Hepatocyte (in vitro differentiated cells): ENCODE measurements around the gene NMNAT2. TPM values are rescaled to one million over a fixed set of nuclear protein-coding genes. Genes with fewer than 3 reads are reported as not detected.

ENCODE experiments used
- DNase-seq: peaks from one replicate; pipeline ENCODE4 v3.0.0-alpha.2; 2016; ENCODE audit warnings: low spot score
- H2AFZ ChIP-seq: fragments of 200-600 bp; sonication (generic); 2 replicates; pipeline ENCODE4 v1.6.0; 2016; ENCODE audit warnings: antibody characterized with exemption, mild to moderate bottlenecking
- H3K27ac ChIP-seq: fragments of 200-600 bp; sonication (generic); 2 replicates; pipeline ENCODE4 v1.5.1; 2016; ENCODE audit warnings: mild to moderate bottlenecking
- H3K27me3 ChIP-seq: fragments of 200-600 bp; sonication (generic); 2 replicates; pipeline ENCODE4 v1.6.1; 2016
- H3K36me3 ChIP-seq: fragments of 200-600 bp; sonication (generic); replicated peaks from 2 replicates; pipeline ENCODE4 v1.5.1; 2016; ENCODE audit warnings: low read depth; ENCODE audit not compliant: insufficient read depth
- H3K4me1 ChIP-seq: fragments of 200-600 bp; sonication (generic); 2 replicates; pipeline ENCODE4 v1.5.1; 2016; ENCODE audit warnings: mild to moderate bottlenecking, moderate library complexity; ENCODE audit not compliant: insufficient read depth
- H3K4me2 ChIP-seq: fragments of 200-600 bp; sonication (generic); 2 replicates; pipeline ENCODE4 v1.6.0; 2016
- H3K4me3 ChIP-seq: fragments of 200-600 bp; sonication (generic); 2 replicates; pipeline ENCODE4 v1.5.1; 2016; ENCODE audit warnings: mild to moderate bottlenecking
- H3K79me2 ChIP-seq: fragments of 200-600 bp; sonication (generic); 2 replicates; pipeline ENCODE4 v1.6.0; 2017; ENCODE audit warnings: mild to moderate bottlenecking
- H3K9me2 ChIP-seq: fragments of 200-600 bp; sonication (generic); replicated peaks from 2 replicates; pipeline ENCODE4 v1.6.0; 2017; ENCODE audit warnings: mild to moderate bottlenecking; ENCODE audit not compliant: insufficient read depth
- H3K9me3 ChIP-seq: fragments of 200-600 bp; sonication (generic); 2 replicates; pipeline ENCODE4 v1.5.1; 2016; ENCODE audit warnings: low read depth, mild to moderate bottlenecking
- H4K20me1 ChIP-seq: fragments of 200-600 bp; sonication (generic); 2 replicates; pipeline ENCODE4 v1.6.0; 2016; ENCODE audit warnings: mild to moderate bottlenecking; ENCODE audit not compliant: insufficient read depth, poor library complexity, severe bottlenecking
- CTCF ChIP-seq: fragments of 200-600 bp; sonication (generic); IDR thresholded peaks from 2 replicates; pipeline ENCODE4 v1.5.1; 2016; ENCODE audit warnings: antibody characterized with exemption, mild to moderate bottlenecking; ENCODE audit not compliant: poor library complexity
- EZH2 ChIP-seq: fragments of 200-600 bp; sonication (generic); IDR thresholded peaks from 2 replicates; pipeline ENCODE4 v1.6.1; 2016; ENCODE audit warnings: antibody characterized with exemption, mild to moderate bottlenecking, borderline replicate concordance
- EZH2phosphoT487 ChIP-seq: fragments of 200-600 bp; sonication (generic); IDR thresholded peaks from one replicate; pipeline ENCODE4 v1.6.1; 2018; ENCODE audit warnings: antibody characterized with exemption, mild to moderate bottlenecking, low read depth, moderate library complexity; ENCODE audit not compliant: unreplicated experiment, severe bottlenecking
- WGBS: methylation state at CpG from one replicate; pipeline ENCODE4 v1.1.6; 2016; ENCODE audit warnings: low lambda C conversion rate; ENCODE audit errors: missing lambda C conversion rate; 5-methylcytosine and 5-hydroxymethylcytosine counted together
- polyA plus RNA-seq: library from polyadenylated mRNA; unstranded; fragments of >200 nt; fragmentation: Nextera tagmentation; extraction: Ambion mirVana; gene quantifications from 2 replicates; pipeline ENCODE4 v1.2.1, GENCODE V29; 2016
- total RNA-seq: library from RNA; depleted of rRNA; stranded (reverse); fragments of >200 nt; gene quantifications from 2 replicates; pipeline ENCODE4 v1.2.3, GENCODE V29; 2014

The NMNAT2 gene
- total and polyA plus RNA-seq, 2 experiments from 2014 or later = 0.66 to 1.00 TPM

- TF ChIP-seq EZH2phosphoT487 (no peak), EZH2 (no peak), CTCF (no peak)
- H3K9me3 ChIP-seq = no peaks in the 10 kb centered on the region
- H3K4me2 ChIP-seq = no peak overlapping the region
- no peak overlapping the region for H2AFZ ChIP-seq
- no peaks in the 10 kb centered on the region for H4K20me1 ChIP-seq
- no peak overlapping the region for H3K27ac ChIP-seq
- no peaks in the 10 kb centered on the region for H3K4me1 ChIP-seq
- 91% methylated on average over 2 of the region's 2 CpGs for WGBS
- no peaks in the 10 kb centered on the region for H3K27me3 ChIP-seq
- no peaks in the 10 kb centered on the region for H3K9me2 ChIP-seq
- no peak for DNase-seq
- no peak overlapping the region for H3K4me3 ChIP-seq
- no peaks in the 10 kb centered on the region for H3K36me3 ChIP-seq
- no peaks in the 10 kb centered on the region for H3K79me2 ChIP-seq
Observed at GRCh38 chr1:183394435-183394834, 23.7 kb downstream of the NMNAT2 start.

GRCh38 chr1:183391863-183392262 lies 26.3 kb downstream of the NMNAT2 start:
- no peaks in the 10 kb centered on the region for H3K79me2 ChIP-seq
- no peaks in the 10 kb centered on the region for H3K9me3 ChIP-seq
- 93% methylated on average over 1 of the region's 1 CpG for WGBS
- H3K4me3 ChIP-seq = no peak overlapping the region
- H3K9me2 ChIP-seq = no peaks in the 10 kb centered on the region
- H3K36me3 ChIP-seq = no peaks in the 10 kb centered on the region
- H2AFZ ChIP-seq = no peak overlapping the region
- DNase-seq = no peak
- no peaks in the 10 kb centered on the region for H4K20me1 ChIP-seq
- TF ChIP-seq CTCF = no peak
- H3K27me3 ChIP-seq = no peaks in the 10 kb centered on the region
- no peak overlapping the region for H3K4me2 ChIP-seq
- no peaks in the 10 kb centered on the region for H3K4me1 ChIP-seq
- H3K27ac ChIP-seq = no peak overlapping the region

- Histone ChIP-seq H3K9me3 (no peaks in the 10 kb centered on the region), H3K36me3 (no peaks in the 10 kb centered on the region), H3K27me3 (no peaks in the 10 kb centered on the region), H3K4me1 (no peaks in the 10 kb centered on the region), H3K4me3 (no peak overlapping the region), H2AFZ (no peak overlapping the region), H3K9me2 (no peaks in the 10 kb centered on the region), H3K4me2 (no peak overlapping the region), H3K79me2 (no peaks in the 10 kb centered on the region), H4K20me1 (no peaks in the 10 kb centered on the region), H3K27ac (no peak overlapping the region)
- WGBS = 69% methylated on average over 3 of the region's 3 CpGs
- DNase-seq = no peak
- TF ChIP-seq EZH2phosphoT487 (no peak), EZH2 (no peak), CTCF (no peak)
Observed at GRCh38 chr1:183390561-183390960, 27.6 kb downstream of the NMNAT2 start.

- H3K4me2 ChIP-seq = no peak overlapping the region
- no peak overlapping the region for H2AFZ ChIP-seq
- H3K27ac ChIP-seq = no peak overlapping the region
- no peaks in the 10 kb centered on the region for H3K36me3 ChIP-seq
- no peak for DNase-seq
- H3K4me1 ChIP-seq = peaks cover 2% of the 10 kb centered on the region
- no peaks in the 10 kb centered on the region for H3K9me2 ChIP-seq
- no peaks in the 10 kb centered on the region for H3K27me3 ChIP-seq
- TF ChIP-seq EZH2phosphoT487 = no peak
- no peak for TF ChIP-seq EZH2
- WGBS = 63% methylated on average over 6 of the region's 6 CpGs
- H3K4me3 ChIP-seq = no peak overlapping the region
- no peaks in the 10 kb centered on the region for H3K79me2 ChIP-seq
- no peaks in the 10 kb centered on the region for H3K9me3 ChIP-seq
- H4K20me1 ChIP-seq = no peaks in the 10 kb centered on the region
Observed at GRCh38 chr1:183388735-183389134, 29.4 kb downstream of the NMNAT2 start.
